K562 (cell line): ENCODE measurements around the gene TENM4. TPM values are rescaled to one million over a fixed set of nuclear protein-coding genes. Genes with fewer than 3 reads are reported as not detected.

ENCODE experiments used
- ATAC-seq: fragments of 200-7000 bp; cut with Tn5 transposase; 3 replicates; pipeline ENCODE4 v1.9.1; 2020; ENCODE audit warnings: moderate library complexity
- BruUV-seq: library from RNA; stranded (reverse); fragments of 400-500 nt; replicated peaks from 2 replicates; lab custom pipeline; 2021; lab: Mats Ljungman, UMichigan
- CTCF ChIA-PET: fragments of 300-600 bp; formaldehyde crosslinking; extraction: SDS; loops from one replicate; lab custom pipeline; 2021; ENCODE audit warnings: low intra/inter-chr PET ratio; lab: Yijun Ruan, JAX
- POLR2A ChIA-PET: fragments of 300-600, 350-650 bp; sonication (Branson Sonifier 250); formaldehyde crosslinking; extraction: SDS; loops from one replicate; lab custom pipeline; 2021; ENCODE audit warnings: antibody characterized with exemption, inconsistent platforms; lab: Yijun Ruan, JAX
- DNase-seq, 4 experiments: peaks; one replicate each; pipeline versions ENCODE4 v3.0.0 to v3.0.0-alpha.2; 2011 to 2018; ENCODE audit warnings: low spot score in 3 of 4, mixed read lengths in 3 of 4; ENCODE audit errors: extremely low read depth in 1 of 4
- FAIRE-seq: peaks from 2 replicates; lab custom pipeline; 2011; peaks lifted over from hg19 to GRCh38; lab: Jason Lieb, UNC
- H2AFZ ChIP-seq: 2 replicates; pipeline ENCODE4 v1.6.0; 2011; ENCODE audit warnings: low read depth, low read length, control low read depth, inconsistent platforms
- H3K27ac ChIP-seq: fragments of 200-600 bp; 3 replicates; pipeline ENCODE4 v1.8.0; 2011; ENCODE audit warnings: low read depth, mild to moderate bottlenecking, control low read depth, inconsistent platforms, low read length, moderate library complexity, mixed read lengths; ENCODE audit errors: extremely low read depth
- H3K27me3 ChIP-seq, 2 experiments: fragments of 300-600 bp in 1 of 2; 2 replicates in 1 of 2; 3 replicates in 1 of 2; pipeline versions ENCODE4 v1.6.0 to v1.8.0; 2011; ENCODE audit warnings: inconsistent platforms in 2 of 2, low read length in 2 of 2, mild to moderate bottlenecking in 1 of 2, mixed read lengths in 1 of 2, moderate library complexity in 1 of 2; ENCODE audit not compliant: control insufficient read depth in 2 of 2, insufficient read depth in 2 of 2
- H3K36me3 ChIP-seq: fragments of 300-600 bp; 3 replicates; pipeline ENCODE4 v1.8.0; 2011; ENCODE audit warnings: mild to moderate bottlenecking, low read length, inconsistent platforms; ENCODE audit not compliant: control insufficient read depth, insufficient read depth
- H3K4me1 ChIP-seq, 2 experiments: fragments of 200-600 bp in 1 of 2; replicated peaks in 1 of 2; 2 replicates in 1 of 2; 3 replicates in 1 of 2; pipeline versions ENCODE4 v1.5.1 to v1.8.0; 2011; ENCODE audit warnings: inconsistent platforms in 2 of 2, low read length in 2 of 2, mild to moderate bottlenecking in 1 of 2, mixed read lengths in 1 of 2, moderate library complexity in 1 of 2; ENCODE audit not compliant: control insufficient read depth in 2 of 2, insufficient read depth in 2 of 2
- H3K4me2 ChIP-seq: 2 replicates; pipeline ENCODE4 v1.6.1; 2011; ENCODE audit warnings: low read length, control low read depth, inconsistent platforms, mixed read lengths; ENCODE audit not compliant: insufficient read depth
- H3K4me3 ChIP-seq: fragments of 200-600 bp; sonication (generic), shearing (Covaris generic); 2 replicates; pipeline ENCODE4 v1.5.1; 2016; ENCODE audit warnings: control low read depth, inconsistent platforms
- H3K79me2 ChIP-seq: fragments of 200-600 bp; 3 replicates; pipeline ENCODE4 v1.8.0; 2011; ENCODE audit warnings: low read length, inconsistent platforms; ENCODE audit not compliant: control insufficient read depth, insufficient read depth
- H3K9ac ChIP-seq, 2 experiments: 2 replicates each; pipeline versions ENCODE4 v1.6.0 to v1.6.1; 2011; ENCODE audit warnings: low read depth in 2 of 2, low read length in 2 of 2, control low read depth in 1 of 2, inconsistent platforms in 1 of 2, mild to moderate bottlenecking in 1 of 2, mixed read lengths in 1 of 2; ENCODE audit not compliant: insufficient read depth in 1 of 2
- H3K9me1 ChIP-seq: one replicate; pipeline ENCODE4 v1.6.0; 2011; ENCODE audit warnings: inconsistent platforms, mild to moderate bottlenecking, low read length, moderate library complexity; ENCODE audit not compliant: control insufficient read depth, insufficient read depth
- H3K9me3 ChIP-seq: replicated peaks from 2 replicates; pipeline ENCODE4 v1.5.1; 2011; ENCODE audit warnings: low read depth, low read length, inconsistent platforms; ENCODE audit not compliant: control insufficient read depth, insufficient read depth
- H4K20me1 ChIP-seq: replicated peaks from 2 replicates; pipeline ENCODE4 v1.6.1; 2011; ENCODE audit warnings: low read length, inconsistent platforms, mixed read lengths; ENCODE audit not compliant: control insufficient read depth, insufficient read depth
- C11orf30 ChIP-seq: fragments of 450-650 bp; IDR thresholded peaks from 2 replicates; pipeline ENCODE4 v1.6.1; 2016; ENCODE audit warnings: low read depth, mild to moderate bottlenecking
- CEBPG ChIP-seq, 3 experiments: fragments of 200-800 bp in 1 of 3; sonication (Bioruptor generic) in 1 of 3; sonication (generic) in 1 of 3; formaldehyde crosslinking in 1 of 3; IDR thresholded peaks in 2 of 3; conservative IDR thresholded peaks in 1 of 3; 2 replicates each; pipeline versions ENCODE4 v1.6.1 to v1.8.0; 2016 to 2022; ENCODE audit warnings: missing compliant biosample characterization in 2 of 3, missing genetic modification characterization in 2 of 3, mild to moderate bottlenecking in 1 of 3, missing genetic modification reagents in 1 of 3
- EWSR1 ChIP-seq: fragments of 450-650 bp; IDR thresholded peaks from 2 replicates; pipeline ENCODE4 v1.6.1; 2018; ENCODE audit warnings: borderline replicate concordance, mild to moderate bottlenecking, low read depth, moderate library complexity; ENCODE audit not compliant: partially characterized antibody
- HSF4 ChIP-seq: fragments of 250-450 bp; sonication (Bioruptor Pico); IDR thresholded peaks from 2 replicates; pipeline ENCODE4 v2.1.2; 2022; ENCODE audit warnings: mild to moderate bottlenecking, moderate library complexity, borderline replicate concordance
- NCOA2 ChIP-seq, 2 experiments: fragments of 450-650 bp; IDR thresholded peaks; 2 replicates each; pipeline ENCODE4 v1.6.1; 2018; ENCODE audit warnings: mild to moderate bottlenecking in 2 of 2, moderate library complexity in 1 of 2; ENCODE audit not compliant: partially characterized antibody in 2 of 2
- WGBS: fragments of 100-300 bp; shearing (Covaris generic); methylation state at CpG from one replicate; pipeline ENCODE4 v1.1.6; 2016; ENCODE audit warnings: low coverage, mixed read lengths; ENCODE audit not compliant: insufficient coverage; ENCODE audit errors: missing lambda C conversion rate; 5-methylcytosine and 5-hydroxymethylcytosine counted together
- in situ Hi-C: fragments of 300-500 bp; cut with MboI; formaldehyde crosslinking; loops from 4 replicates; pipeline ENCODE4 v1.15.0; 2018; ENCODE audit warnings: inconsistent platforms, mixed read lengths
- intact Hi-C: fragments of 100-400 bp; cut with micrococcal nuclease; formaldehyde crosslinking; loops from 2 replicates; pipeline ENCODE4 v1.14.2; 2022
- polyA plus RNA-seq, 8 experiments: library from polyadenylated mRNA; depleted of rRNA in 4 of 8; stranded (reverse) in 5 of 8; unstranded in 3 of 8; fragments of >200 nt; fragmentation: Nextera tagmentation in 2 of 8; fragmentation: Illumina TruSeq in 1 of 8; extraction: Ambion mirVana in 2 of 8; extraction: Trizol in 1 of 8; gene quantifications; 2 replicates each; pipeline versions ENCODE4 v1.2.1 to v1.2.3, GENCODE V29; 2011 to 2014; ENCODE audit warnings: inconsistent platforms in 1 of 8, missing spikeins in 1 of 8
- total RNA-seq, 7 experiments: library from RNA; depleted of rRNA in 6 of 7; stranded (reverse); fragments of >200 nt in 6 of 7; fragmentation: Illumina TruSeq in 2 of 7; extraction: Trizol in 2 of 7; gene quantifications; 2 replicates each; pipeline versions ENCODE4 v1.2.1 to v1.2.3, GENCODE V29; 2011 to 2021; ENCODE audit warnings: low replicate concordance in 1 of 7
- TF ChIP-seq, protein P1 (sequence below): fragments of 250-450 bp; sonication (Bioruptor Pico); IDR thresholded peaks from 2 replicates; pipeline ENCODE4 v1.8.0; 2021; ENCODE audit warnings: moderate library complexity, mild to moderate bottlenecking, inconsistent platforms
- TF ChIP-seq, protein P2 (sequence below): fragments of 250-450 bp; sonication (Bioruptor Pico); IDR thresholded peaks from 2 replicates; pipeline ENCODE4 v1.6.1; 2021; ENCODE audit warnings: mild to moderate bottlenecking

Gene TENM4
- total and polyA plus RNA-seq, 9 of the 15 experiments (the other 6 are each of a cell fraction or from before 2014, with no cell fraction given) = 0.16 TPM; not detected in 8

DNA sequence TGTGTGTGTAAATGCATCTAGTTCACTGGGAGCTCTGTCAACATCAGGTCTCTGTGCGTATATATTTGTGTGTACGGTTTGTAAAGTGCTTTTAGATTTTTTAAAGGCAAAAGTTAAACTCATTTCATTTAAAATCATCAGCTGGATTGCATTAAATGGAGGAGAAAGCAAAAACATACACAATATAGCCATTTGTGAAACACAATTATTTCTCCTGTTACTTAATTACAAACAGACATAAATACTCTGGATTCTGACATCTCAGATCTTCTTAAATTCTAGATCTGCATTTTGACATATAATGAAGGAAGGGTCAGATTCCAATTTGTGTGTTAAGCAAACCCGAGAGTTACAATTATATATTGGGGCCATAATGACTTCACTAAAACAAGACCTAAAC is 590.8 kb downstream of the TENM4 start (continued):
- TF ChIP-seq, protein P1, sequence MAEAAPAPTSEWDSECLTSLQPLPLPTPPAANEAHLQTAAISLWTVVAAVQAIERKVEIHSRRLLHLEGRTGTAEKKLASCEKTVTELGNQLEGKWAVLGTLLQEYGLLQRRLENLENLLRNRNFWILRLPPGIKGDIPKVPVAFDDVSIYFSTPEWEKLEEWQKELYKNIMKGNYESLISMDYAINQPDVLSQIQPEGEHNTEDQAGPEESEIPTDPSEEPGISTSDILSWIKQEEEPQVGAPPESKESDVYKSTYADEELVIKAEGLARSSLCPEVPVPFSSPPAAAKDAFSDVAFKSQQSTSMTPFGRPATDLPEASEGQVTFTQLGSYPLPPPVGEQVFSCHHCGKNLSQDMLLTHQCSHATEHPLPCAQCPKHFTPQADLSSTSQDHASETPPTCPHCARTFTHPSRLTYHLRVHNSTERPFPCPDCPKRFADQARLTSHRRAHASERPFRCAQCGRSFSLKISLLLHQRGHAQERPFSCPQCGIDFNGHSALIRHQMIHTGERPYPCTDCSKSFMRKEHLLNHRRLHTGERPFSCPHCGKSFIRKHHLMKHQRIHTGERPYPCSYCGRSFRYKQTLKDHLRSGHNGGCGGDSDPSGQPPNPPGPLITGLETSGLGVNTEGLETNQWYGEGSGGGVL (CRISPR knock-in tag) = no peak
- no peak for TF ChIP-seq C11orf30
- no peak for TF ChIP-seq NCOA2 (IDR thresholded peaks at IDR 0.05; ENCODE audit: partially characterized antibody in 2 of 2)
- TF ChIP-seq CEBPG (CRISPR knock-in tag; IDR thresholded peaks at IDR 0.05) = no peak
- TF ChIP-seq CEBPG (tag; conservative IDR thresholded peaks at IDR 0.05 in 1 of 2, IDR thresholded peaks at IDR 0.05 in 1 of 2) = no peak
- TF ChIP-seq HSF4 (CRISPR knock-in tag) = no peak
- no peak for TF ChIP-seq EWSR1
- TF ChIP-seq, all 486 proteins: peak for 0

DNA sequence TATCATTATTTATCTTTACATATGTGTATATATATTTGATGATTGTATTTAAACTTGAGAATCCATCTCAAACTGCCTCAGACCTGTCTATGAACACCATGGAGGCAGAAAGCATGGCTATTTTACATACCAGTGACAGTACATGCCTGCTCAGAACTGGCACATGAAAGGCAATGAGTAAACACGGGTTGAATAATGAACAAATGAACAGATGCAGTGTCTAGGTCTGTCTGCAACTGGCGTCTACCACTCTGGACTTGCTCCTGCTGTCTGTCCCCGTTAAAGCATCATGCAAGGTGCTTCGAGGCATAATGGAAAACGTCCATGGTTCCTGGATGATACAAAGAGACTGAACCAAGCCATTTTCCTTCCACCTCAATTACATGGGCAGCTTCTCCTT is 594.6 kb downstream of the TENM4 start:
- no peaks in the 10 kb centered on the region for H3K9me3 ChIP-seq
- no TSS peak for BruUV-seq
- intact Hi-C loops = no loop called here
- H3K36me3 ChIP-seq = no peaks in the 10 kb centered on the region
- ATAC-seq = no peak
- in situ Hi-C loops = no loop called here
- ChIA-PET POLR2A (no interaction called here), CTCF (no interaction called here)
- FAIRE-seq = no peak
- TF ChIP-seq, protein P2, sequence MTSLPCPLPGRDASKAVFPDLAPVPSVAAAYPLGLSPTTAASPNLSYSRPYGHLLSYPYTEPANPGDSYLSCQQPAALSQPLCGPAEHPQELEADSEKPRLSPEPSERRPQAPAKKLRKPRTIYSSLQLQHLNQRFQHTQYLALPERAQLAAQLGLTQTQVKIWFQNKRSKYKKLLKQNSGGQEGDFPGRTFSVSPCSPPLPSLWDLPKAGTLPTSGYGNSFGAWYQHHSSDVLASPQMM (CRISPR knock-in tag) = no peak
- no peak for DNase-seq
- H3K9ac ChIP-seq = no peak overlapping the region
- H3K27ac ChIP-seq = no peak overlapping the region
- H2AFZ ChIP-seq = no peak overlapping the region
- no peaks in the 10 kb centered on the region for H3K27me3 ChIP-seq
- no peak overlapping the region for H3K4me2 ChIP-seq
- no peak overlapping the region for H3K4me3 ChIP-seq
- no peaks in the 10 kb centered on the region; the same call in 1 of the 2 replicates for H4K20me1 ChIP-seq
- 5% methylated on average over 5 of the region's 5 CpGs for WGBS
- H3K79me2 ChIP-seq = no peaks in the 10 kb centered on the region
- H3K4me1 ChIP-seq = no peaks in the 10 kb centered on the region
- H3K9me1 ChIP-seq = no peaks in the 10 kb centered on the region
